GM19455 (cell line): ENCODE data around the gene PTPRN2.

Source experiments
- ATAC-seq: cut with Tn5 transposase; IDR thresholded peaks from one replicate; pipeline ENCODE4 v1.9.1; 2021; ENCODE audit not compliant: unreplicated experiment

Gene PTPRN2

DNA sequence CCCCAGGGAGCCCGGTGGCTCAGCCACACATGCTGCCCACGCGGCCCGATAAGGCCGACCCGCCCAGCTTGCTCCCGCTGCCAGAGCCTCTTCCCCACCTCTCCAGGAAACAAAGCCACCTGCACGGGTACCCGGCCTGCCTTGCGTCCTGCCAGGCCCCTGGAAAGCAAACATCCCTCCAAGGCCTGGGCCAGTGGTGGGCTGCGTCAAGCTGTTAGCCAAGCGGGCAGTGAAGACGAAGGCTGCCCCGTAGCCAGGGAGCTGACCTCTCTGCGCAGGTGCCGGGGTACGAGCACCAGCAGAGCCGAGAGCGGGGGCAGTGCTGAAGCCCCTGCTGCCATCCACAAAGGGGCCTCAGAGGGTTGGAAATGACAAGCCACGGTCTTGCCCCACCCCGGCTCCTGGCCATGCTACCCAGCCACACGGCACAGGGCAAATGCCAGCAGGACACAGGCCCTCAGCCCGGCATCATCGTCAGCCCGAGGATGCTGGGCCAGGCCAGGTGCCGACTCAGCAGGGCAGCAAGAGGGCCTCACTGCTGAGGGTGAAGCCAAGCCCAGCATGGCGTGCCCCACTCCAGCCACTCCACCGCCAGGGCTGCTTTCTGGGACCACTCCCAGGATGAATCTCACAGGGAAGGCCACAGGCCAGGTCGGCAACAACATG, 140.0 kb downstream of the PTPRN2 start:
- ATAC-seq, result no peak

DNA sequence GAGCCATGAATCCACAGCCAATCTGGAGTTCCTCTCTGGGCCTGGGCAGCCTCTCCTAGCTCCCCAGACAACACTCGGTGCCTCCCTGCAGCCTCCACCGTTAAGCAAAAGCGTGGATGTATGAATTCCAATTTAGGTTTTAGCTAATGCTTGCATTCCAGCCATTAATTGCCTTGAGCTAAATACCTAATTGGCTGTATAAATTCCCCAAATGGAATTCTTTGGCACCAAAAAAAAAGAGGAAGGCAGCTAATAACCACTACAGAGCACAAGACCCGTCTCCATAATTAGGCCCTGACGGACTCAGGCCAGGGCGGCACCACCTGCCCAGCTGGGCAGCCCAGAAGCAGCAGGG, 140.5 kb downstream of the PTPRN2 start:
- ATAC-seq, result no peak

- no peak for ATAC-seq
These were observed 140.9 kb downstream of the PTPRN2 start for GRCh38 chr7:158446706-158447105.

GRCh38 chr7:158446281-158446680, 141.3 kb downstream of the PTPRN2 start:
- no peak for ATAC-seq

DNA sequence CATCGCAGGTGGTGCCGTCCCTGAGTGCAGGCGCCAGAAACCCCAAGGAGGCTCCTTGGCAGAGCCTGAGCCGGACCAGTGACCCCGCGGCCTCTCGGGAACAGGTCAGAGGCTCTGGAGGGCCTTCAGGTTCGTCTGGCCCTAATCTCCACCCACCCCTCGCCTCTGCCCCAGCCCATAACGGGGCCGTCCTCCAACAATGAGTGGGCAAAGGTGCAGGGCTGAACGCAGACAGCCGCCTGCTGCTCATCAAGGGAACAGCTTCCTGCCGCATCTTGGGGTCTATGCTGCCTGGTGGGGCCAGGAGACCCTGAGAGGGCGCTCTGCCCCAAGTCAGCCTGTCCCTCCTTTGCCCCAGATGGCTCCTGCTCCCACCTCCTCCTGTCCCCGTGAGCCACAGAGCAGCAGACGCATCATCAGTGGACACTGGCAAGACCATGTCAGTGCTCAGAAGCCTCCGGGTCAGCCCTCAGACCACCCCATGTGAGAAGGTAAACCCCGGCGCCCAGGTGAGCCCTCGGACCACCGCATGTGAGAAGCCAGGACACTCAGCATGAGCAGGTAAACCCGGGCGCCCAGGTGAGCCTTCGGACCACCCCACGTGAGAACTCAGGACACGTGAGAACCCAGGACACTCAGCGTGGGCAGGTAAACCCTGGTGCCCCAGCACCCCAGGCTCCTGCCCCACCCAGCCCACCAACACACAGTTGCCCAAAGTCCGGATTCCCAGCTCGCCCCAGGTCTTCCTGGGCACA, 142.0 kb downstream of the PTPRN2 start:
- ATAC-seq, result no peak

- no peak for ATAC-seq
These were observed 142.9 kb downstream of the PTPRN2 start for GRCh38 chr7:158444501-158445420.

- ATAC-seq, result no peak
These were observed 143.7 kb downstream of the PTPRN2 start for GRCh38 chr7:158443688-158444483.

GRCh38 chr7:158443014-158443687, 144.5 kb downstream of the PTPRN2 start:
- ATAC-seq, result no peak

DNA sequence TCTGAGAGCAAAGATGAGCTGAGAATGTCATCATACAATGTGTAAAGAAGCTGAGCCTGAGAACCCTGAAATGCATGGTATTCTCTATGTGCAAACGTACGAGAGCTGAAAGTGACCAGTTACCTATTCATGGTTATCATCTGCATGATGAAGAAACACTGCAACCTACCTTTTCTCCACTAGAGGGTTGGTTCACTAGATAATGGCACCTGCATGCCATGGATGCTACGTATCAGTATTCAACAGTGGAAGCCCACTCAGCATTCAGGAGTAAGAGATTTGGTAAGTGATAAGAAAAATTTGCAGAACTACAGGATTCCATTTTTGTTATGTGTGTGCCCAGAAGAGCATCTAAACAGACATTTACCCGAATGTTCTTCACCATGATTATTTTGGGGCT, 145.4 kb downstream of the PTPRN2 start:
- no peak for ATAC-seq

GRCh38 chr7:158439035-158439434, 148.6 kb downstream of the PTPRN2 start:
- ATAC-seq, result no peak

GRCh38 chr7:158432369-158433341, 155.0 kb downstream of the PTPRN2 start:
- ATAC-seq, result no peak

DNA sequence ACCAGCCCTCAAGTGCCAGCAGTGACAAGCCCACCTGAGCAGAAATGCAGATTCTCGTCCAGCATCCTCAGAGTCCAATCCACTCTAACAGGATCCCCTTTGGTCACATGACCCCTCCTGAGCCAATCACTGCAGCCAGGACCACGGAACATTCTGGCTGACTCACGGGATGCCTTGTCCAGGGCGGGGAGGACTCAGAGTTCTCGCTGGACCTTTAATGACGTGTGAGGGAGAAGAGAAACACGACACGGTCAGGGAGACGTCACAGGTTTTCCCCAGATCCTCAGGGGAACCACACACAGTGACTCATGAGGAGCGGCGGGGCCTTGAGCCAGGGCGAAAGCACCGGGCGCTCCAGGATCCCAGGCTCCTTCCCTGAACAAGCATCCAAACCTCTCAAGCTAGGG, 155.7 kb downstream of the PTPRN2 start:
- no peak for ATAC-seq

- ATAC-seq, result no peak
These were observed 156.3 kb downstream of the PTPRN2 start for GRCh38 chr7:158431055-158431940.

- no peak for ATAC-seq
These were observed 157.2 kb downstream of the PTPRN2 start for GRCh38 chr7:158430308-158431034.

GRCh38 chr7:158428837-158429753, 158.5 kb downstream of the PTPRN2 start:
- no peak for ATAC-seq

GRCh38 chr7:158428131-158428836, 159.3 kb downstream of the PTPRN2 start:
- ATAC-seq, result no peak
